Spleen (tissue), 11 donors: ENCODE results near the gene ATP10B. TPM values are rescaled to one million over a fixed set of nuclear protein-coding genes. Genes with fewer than 3 reads are reported as not detected.

Source experiments
- DNase-seq: peaks from one replicate; pipeline ENCODE4 v3.0.0-alpha.2; 2020
- H3K27ac ChIP-seq, 8 donors: fragments of 200-600 bp; sonication (generic) in 7 of 8; 1 replicate in 4 of 8; 2 replicates in 4 of 8; pipeline versions ENCODE4 v1.5.0 to v1.8.0; 2016 to 2021; ENCODE audit warnings: inconsistent platforms in 4 of 8, mild to moderate bottlenecking in 4 of 8, moderate library complexity in 1 of 8
- H3K27me3 ChIP-seq, 7 donors: fragments of 200-600 bp; sonication (generic) in 6 of 7; replicated peaks in 1 of 7; 1 replicate in 4 of 7; 2 replicates in 3 of 7; pipeline versions ENCODE4 v1.5.0 to v1.8.0; 2016 to 2021; ENCODE audit warnings: inconsistent platforms in 3 of 7, mild to moderate bottlenecking in 1 of 7
- H3K36me3 ChIP-seq, 6 donors: fragments of 200-600 bp; sonication (generic) in 5 of 6; 1 replicate in 4 of 6; 2 replicates in 2 of 6; pipeline versions ENCODE4 v1.5.0 to v1.8.0; 2016 to 2021; ENCODE audit warnings: inconsistent platforms in 2 of 6
- H3K4me1 ChIP-seq, 6 donors: fragments of 200-600 bp; sonication (generic) in 5 of 6; 1 replicate in 3 of 6; 2 replicates in 3 of 6; pipeline versions ENCODE4 v1.5.0 to v1.8.0; 2016 to 2021; ENCODE audit warnings: inconsistent platforms in 3 of 6
- H3K4me3 ChIP-seq, 8 donors: fragments of 200-600 bp; sonication (generic) in 7 of 8; 1 replicate in 4 of 8; 2 replicates in 4 of 8; pipeline versions ENCODE4 v1.5.0 to v1.8.0; 2016 to 2021; ENCODE audit warnings: inconsistent platforms in 4 of 8, mild to moderate bottlenecking in 4 of 8, moderate library complexity in 2 of 8
- H3K9me3 ChIP-seq, 8 donors: fragments of 200-600 bp; sonication (generic) in 7 of 8; 1 replicate in 4 of 8; 2 replicates in 4 of 8; pipeline versions ENCODE4 v1.5.0 to v1.8.0; 2016 to 2021; ENCODE audit warnings: inconsistent platforms in 4 of 8
- POLR2A ChIP-seq, 3 donors: fragments of 450-650 bp; IDR thresholded peaks; one replicate each; pipeline ENCODE4 v1.5.1; 2017; ENCODE audit warnings: antibody characterized with exemption in 3 of 3, mild to moderate bottlenecking in 1 of 3
- POLR2AphosphoS5 ChIP-seq, 3 donors: sonication (generic); formaldehyde crosslinking; IDR thresholded peaks; one replicate each; pipeline ENCODE4 v1.5.1; 2017; ENCODE audit warnings: antibody characterized with exemption in 3 of 3
- WGBS, 5 donors: extraction: QIAGEN DNeasy Blood & Tissue Kit in 3 of 5; methylation state at CpG; one replicate each; pipeline versions ENCODE4 v1.1.5 to v1.1.7; 2013 to 2018; 5-methylcytosine and 5-hydroxymethylcytosine counted together
- intact Hi-C: fragments of 100-400 bp; cut with DNase I; formaldehyde crosslinking; loops from one replicate; pipeline ENCODE4 v1.15.0; 2023; ENCODE audit warnings: low total_unique reads
- polyA plus RNA-seq, 3 donors: library from polyadenylated mRNA; stranded (reverse); fragments of 200-250 nt; gene quantifications; one replicate each; pipeline ENCODE4 v1.2.1, GENCODE V29; 2013
- total RNA-seq, 7 donors: library from RNA; depleted of rRNA in 3 of 7; stranded (reverse); fragments of >200 nt in 3 of 7; fragmentation: NEBNext Ultra II Directional in 4 of 7; extraction: Animal tissue kit (Norgen Biotek cat#: 25700) in 4 of 7; gene quantifications; one replicate each; pipeline versions ENCODE4 v1.1.0 to v1.2.1, GENCODE V29; 2016 to 2021
- TF ChIP-seq, protein P1 (sequence below), 11 experiments: fragments of 200-600 bp in 7 of 11; fragments of 450-650 bp in 4 of 11; sonication (generic) in 4 of 11; IDR thresholded peaks in 8 of 11; conservative IDR thresholded peaks in 3 of 11; 1 replicate in 7 of 11; 2 replicates in 4 of 11; pipeline versions ENCODE4 v1.4.0 to v1.8.0; 2016 to 2021; ENCODE audit warnings: antibody characterized with exemption in 11 of 11, inconsistent platforms in 4 of 11, mild to moderate bottlenecking in 1 of 11
- donor health status: healthy with polysubstance abuse.
- donor health status: DM: no; HTN: no; CAD: no; lungs with moderate emphysema.
- donor health status: DM: no; HTN: no; CAD: no.
- donor health status: Bipolar disorder and iron deficiency.
- donor health status: healthy.
- donor health status: DM: no; HTN: no; CAD: no.
- donor health status: DM: yes; HTN: yes; CAD: no.

Gene ATP10B
- total and polyA plus RNA-seq, 10 donors = 0.06 TPM; not detected in 9

- no peak overlapping the region for H3K27ac ChIP-seq
- no peaks in the 10 kb centered on the region for H3K36me3 ChIP-seq
- H3K9me3 ChIP-seq = peaks cover 0 to 7% (median 0%) of the 10 kb centered on the region in 8 donors
- no peaks in the 10 kb centered on the region for H3K4me1 ChIP-seq
- H3K4me3 ChIP-seq = no peak overlapping the region
- WGBS, 5 donors = 61 to 85% (median 74%) methylated on average over 2 of the region's 2 CpGs
- no peaks in the 10 kb centered on the region for H3K27me3 ChIP-seq
- TF ChIP-seq, protein P1, sequence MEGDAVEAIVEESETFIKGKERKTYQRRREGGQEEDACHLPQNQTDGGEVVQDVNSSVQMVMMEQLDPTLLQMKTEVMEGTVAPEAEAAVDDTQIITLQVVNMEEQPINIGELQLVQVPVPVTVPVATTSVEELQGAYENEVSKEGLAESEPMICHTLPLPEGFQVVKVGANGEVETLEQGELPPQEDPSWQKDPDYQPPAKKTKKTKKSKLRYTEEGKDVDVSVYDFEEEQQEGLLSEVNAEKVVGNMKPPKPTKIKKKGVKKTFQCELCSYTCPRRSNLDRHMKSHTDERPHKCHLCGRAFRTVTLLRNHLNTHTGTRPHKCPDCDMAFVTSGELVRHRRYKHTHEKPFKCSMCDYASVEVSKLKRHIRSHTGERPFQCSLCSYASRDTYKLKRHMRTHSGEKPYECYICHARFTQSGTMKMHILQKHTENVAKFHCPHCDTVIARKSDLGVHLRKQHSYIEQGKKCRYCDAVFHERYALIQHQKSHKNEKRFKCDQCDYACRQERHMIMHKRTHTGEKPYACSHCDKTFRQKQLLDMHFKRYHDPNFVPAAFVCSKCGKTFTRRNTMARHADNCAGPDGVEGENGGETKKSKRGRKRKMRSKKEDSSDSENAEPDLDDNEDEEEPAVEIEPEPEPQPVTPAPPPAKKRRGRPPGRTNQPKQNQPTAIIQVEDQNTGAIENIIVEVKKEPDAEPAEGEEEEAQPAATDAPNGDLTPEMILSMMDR (IDR thresholded peaks at IDR 0.05 in 8 of 11, conservative IDR thresholded peaks at IDR 0.05 in 3 of 11) = no peak
- TF ChIP-seq POLR2A (IDR thresholded peaks at IDR 0.05) = no peak
- no peak for TF ChIP-seq POLR2AphosphoS5 (IDR thresholded peaks at IDR 0.05)
- DNase-seq = no peak
- intact Hi-C loops = no loop called here
Measured at GRCh38 chr5:160605266-160605665, 246.7 kb downstream of the ATP10B start.

DNA sequence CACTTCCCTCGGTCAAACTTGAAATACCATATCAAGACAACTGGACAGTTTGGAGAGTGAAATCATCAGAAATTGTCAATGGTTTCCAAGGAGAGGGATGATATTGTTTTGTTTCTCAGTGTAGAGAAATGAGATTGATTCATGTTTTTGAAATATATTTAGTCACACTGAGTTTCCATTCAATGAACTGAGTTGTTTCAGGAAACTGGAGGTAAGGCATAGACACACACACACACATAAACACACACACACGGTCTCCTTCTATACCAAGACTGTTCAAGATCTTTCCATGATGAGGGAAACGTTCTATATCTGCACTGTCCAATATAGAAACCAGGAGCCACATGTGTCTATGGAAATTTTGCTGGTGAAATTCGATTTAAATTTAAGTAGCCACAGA is 247.5 kb downstream of the ATP10B start:
- intact Hi-C loops = no loop called here
- Histone ChIP-seq H3K9me3 (no peaks in the 10 kb centered on the region), H3K27ac (no peak overlapping the region), H3K4me1 (no peaks in the 10 kb centered on the region), H3K27me3 (no peaks in the 10 kb centered on the region), H3K4me3 (no peak overlapping the region), H3K36me3 (no peaks in the 10 kb centered on the region)
- TF ChIP-seq POLR2AphosphoS5 (IDR thresholded peaks at IDR 0.05) (no peak), POLR2A (IDR thresholded peaks at IDR 0.05) (no peak)
- TF ChIP-seq, protein P1 (IDR thresholded peaks at IDR 0.05 in 8 of 11, conservative IDR thresholded peaks at IDR 0.05 in 3 of 11) = no peak
- no peak for DNase-seq
- WGBS, 5 donors = 69 to 81% (median 77%) methylated on average over 4 of the region's 4 CpGs

DNA sequence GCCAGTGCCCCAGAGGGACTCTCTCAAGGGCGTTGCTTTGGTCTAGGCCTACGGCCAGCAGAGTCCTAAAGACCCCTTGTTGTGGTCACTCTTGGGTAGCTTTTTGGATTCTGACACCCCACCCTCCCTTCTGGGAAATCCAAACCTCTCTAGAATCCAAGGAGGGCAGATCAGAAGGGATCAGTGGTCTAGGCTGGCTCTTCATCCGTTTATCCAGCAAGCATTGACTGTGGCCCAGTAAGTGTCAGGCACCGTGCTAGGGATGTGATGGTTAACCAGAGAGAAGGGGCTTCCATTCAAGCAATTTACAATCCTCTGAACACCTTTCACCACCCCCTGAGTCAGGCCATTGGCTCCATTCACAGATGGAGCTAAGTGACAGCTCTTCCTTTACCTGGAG is 249.3 kb downstream of the ATP10B start:
- TF ChIP-seq POLR2A (IDR thresholded peaks at IDR 0.05) = no peak
- TF ChIP-seq, protein P1 (IDR thresholded peaks at IDR 0.05 in 8 of 11, conservative IDR thresholded peaks at IDR 0.05 in 3 of 11) = no peak
- TF ChIP-seq POLR2AphosphoS5 (IDR thresholded peaks at IDR 0.05) = no peak
- Histone ChIP-seq H3K9me3 (no peaks in the 10 kb centered on the region), H3K27me3 (no peaks in the 10 kb centered on the region), H3K36me3 (no peaks in the 10 kb centered on the region), H3K4me3 (no peak overlapping the region), H3K27ac (no peak overlapping the region), H3K4me1 (no peaks in the 10 kb centered on the region)
- DNase-seq = no peak
- 77 to 95% (median 87%) methylated on average over 4 of the region's 4 CpGs for WGBS, 5 donors
- intact Hi-C loops = no loop called here

GRCh38 chr5:160601046-160601445 is 251.0 kb downstream of the ATP10B start:
- Histone ChIP-seq H3K36me3 (no peaks in the 10 kb centered on the region), H3K9me3 (no peaks in the 10 kb centered on the region), H3K4me3 (no peak overlapping the region), H3K27me3 (no peaks in the 10 kb centered on the region), H3K27ac (no peak overlapping the region), H3K4me1 (no peaks in the 10 kb centered on the region)
- no peak for DNase-seq
- 87 to 96% (median 91%) methylated on average over 1 of the region's 1 CpG for WGBS, 5 donors
- intact Hi-C loops = no loop called here
- TF ChIP-seq POLR2A (IDR thresholded peaks at IDR 0.05) = no peak
- TF ChIP-seq, protein P1 (IDR thresholded peaks at IDR 0.05 in 8 of 11, conservative IDR thresholded peaks at IDR 0.05 in 3 of 11) = no peak
- no peak for TF ChIP-seq POLR2AphosphoS5 (IDR thresholded peaks at IDR 0.05)
